ENCODE data around the gene NCOA6.
A peak's percentile ranks its signal among the peaks of the same experiment; 100 is the strongest.

The NCOA6 gene

DNA sequence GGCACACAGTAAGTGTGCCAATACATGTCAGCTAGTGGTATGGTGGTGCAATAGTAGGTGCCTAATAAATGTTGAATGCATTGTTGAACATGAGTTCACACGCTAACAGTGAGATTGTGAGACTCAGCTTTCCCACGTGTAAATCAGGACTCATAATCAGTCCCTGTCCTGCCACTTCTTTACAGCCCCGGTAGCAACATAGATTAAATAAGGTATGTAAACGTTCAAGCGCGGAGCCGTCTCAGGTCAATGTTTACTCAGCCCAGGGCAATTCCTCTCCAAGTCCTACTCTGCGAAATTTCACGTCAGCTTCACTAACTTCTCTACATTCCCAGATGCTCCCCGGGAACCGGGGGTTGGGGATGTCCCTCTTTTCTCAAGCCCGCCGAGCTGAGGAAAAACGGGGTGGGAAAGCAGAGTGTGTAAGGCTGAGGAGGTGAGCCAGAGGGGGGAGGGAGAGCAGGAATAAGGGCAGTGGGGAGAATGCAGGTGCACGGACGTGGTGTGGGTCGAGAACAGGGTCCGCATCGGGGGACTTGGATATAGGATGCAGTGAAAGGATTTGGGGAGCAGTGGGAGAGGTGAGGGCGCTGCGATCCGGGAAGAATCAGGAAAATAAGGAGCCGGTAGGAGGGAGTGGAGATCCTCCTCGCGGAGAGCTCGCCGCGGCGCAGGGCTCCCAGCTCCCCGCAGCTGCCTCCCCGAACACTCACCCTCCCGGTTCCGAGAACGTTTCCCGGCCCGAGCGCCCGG is 121.9 kb downstream of the NCOA6 start:
- no peak for DNase-seq

DNA sequence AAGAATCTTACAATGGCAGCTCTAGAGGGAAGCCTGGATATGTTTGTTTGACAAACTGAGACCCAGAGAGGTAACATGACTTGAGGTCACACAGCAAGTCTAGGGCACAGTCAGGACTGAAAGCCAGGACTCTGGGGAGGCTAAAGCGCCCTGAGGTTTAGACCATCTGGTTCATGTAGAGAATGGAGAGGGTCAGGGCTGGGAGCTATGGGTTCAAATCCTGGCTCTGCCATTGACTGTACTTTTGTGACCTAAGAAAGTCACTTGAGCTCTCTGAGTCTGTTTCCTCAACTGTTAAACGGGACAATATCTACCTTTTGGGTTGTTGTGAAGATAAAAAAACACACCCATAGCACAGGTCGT is 122.4 kb downstream of the NCOA6 start:
- no peak for DNase-seq

DNA sequence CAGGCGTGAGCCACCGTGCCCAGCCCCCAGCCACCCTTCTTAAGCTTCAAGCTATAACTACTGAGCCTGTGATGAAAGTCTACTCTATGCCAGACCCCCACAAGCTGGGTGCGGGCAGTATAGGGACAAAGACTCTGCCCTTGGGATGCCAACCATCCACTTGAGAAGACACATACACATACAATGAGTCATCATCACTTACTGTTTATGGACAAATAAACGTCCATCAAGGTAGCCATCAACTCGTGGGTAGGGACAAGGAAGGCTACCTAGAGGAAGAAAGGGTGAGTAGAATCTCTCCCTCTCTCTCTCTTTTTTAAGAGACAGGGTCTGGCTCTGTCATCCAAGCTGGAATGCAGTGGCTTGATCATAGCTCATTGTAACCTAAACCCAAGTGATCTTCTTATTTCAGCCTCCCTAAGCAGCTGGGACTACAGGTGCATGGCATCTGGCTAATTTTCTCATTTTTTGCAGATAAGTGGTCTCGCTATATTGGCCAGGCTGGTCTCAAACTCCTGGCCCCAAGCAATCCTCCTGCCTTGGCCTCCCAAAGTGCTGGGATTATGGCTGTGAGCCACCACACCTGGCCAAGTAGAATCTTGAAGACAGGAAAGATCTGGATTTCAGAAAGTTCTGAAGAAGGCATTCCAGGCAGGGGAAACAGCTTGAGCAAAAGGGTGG is 123.9 kb downstream of the NCOA6 start:
- DNase-seq: no peak

DNA sequence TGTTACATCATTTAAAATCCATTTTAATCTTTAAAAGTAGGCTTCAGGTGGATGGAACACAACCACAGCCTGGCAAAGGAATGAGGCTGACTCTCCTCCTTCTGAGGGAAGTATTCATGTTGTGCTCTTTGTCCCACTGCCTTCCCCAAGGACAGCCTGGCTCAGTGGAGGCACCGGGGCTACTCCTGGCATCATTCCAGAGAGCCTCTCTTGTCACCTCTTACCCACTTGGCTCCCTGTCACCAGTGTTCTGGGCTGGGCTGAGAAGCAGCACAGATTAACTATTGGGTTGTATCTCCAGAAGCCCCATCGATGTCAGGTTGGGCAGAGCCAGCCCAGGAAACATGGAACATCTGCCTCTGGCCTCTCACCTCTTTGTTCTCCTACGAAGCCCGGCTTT is 132.0 kb downstream of the NCOA6 start:
- DNase-seq: no peak

DNA sequence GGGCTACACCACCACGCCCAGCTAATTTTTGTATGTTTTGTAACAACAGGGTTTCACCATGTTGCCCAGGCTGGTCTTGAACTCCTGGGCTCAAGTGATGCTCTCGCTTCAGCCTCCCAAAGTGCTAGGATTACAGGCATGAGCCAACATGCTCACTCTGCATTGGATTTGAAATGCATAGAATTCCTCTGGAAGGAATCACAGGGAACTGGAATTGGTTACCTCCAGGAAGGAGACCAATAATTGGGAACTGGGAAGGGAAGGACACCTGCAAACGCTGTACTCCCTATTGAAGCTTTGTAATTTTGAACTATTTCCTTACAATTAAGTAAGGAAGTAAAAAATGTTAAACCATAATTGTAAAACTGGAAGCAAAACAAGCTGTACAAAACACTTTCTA is 133.6 kb downstream of the NCOA6 start:
- DNase-seq: no peak

DNA sequence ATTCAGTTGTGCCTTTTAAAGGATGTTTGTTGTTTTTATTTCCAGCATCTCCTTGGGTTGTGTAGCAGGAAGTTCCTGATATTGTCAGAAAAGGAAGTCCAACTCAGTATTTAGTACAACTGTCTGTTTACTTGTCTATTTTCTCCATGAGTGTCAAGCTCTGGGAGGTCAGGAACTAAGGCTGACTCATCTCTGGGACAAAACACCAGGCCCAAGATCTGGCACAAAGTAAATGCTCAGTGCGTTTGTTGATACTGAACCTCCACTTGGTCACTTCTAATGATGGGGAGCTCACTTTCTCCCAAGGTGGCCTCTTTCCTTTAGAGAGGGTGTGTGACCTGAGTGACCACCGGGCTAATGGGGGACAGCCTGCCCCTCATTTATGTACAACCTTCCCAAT is 136.0 kb downstream of the NCOA6 start:
- DNase-seq: no peak

DNA sequence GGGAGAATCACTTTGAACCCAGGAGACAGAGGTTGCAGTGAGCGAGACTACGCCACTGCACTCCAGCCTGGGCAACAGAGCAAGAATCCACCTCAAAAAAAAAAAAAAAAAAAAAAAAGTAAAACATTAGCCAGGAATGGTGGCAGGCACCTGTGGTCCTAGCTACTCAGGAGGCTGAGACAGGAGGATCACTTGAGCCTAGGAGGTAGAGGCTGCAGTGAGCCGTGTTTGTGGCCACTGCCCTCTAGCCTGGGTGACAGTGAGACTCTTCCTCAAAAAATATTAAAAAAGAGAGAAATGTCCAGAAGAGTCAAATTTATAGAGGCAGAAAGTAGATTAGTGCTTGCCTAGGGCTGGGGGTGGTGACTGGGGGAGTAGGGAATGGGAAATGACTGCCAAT is 141.8 kb downstream of the NCOA6 start:
- DNase-seq: no peak

DNA sequence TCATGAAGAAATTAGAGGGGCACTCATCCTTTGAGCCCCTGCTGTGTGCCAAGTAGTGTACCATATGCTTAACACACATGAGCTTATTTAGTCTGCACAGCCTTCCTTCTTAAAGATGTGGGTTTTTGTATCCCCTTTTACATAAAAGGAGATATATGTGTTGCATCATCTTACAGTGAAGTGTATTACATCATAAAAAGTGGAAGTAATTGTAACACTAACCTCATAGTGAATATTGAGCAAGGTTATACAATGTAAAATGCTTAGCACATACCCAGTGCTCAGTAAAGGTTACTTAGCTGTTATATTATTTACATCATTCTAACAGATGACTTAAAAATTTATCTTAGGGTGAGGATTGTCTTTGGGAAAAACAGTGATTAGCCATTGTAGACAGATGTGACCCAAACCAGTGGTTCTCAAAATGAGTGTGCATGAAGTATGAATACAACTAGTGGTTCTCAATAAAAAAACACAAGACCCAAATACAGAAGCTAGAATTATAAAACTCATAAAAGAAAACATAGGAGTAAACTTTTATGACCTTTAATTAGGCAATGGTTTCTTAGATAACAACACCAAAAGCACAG is 144.8 kb downstream of the NCOA6 start:
- DNase-seq: no peak

DNA sequence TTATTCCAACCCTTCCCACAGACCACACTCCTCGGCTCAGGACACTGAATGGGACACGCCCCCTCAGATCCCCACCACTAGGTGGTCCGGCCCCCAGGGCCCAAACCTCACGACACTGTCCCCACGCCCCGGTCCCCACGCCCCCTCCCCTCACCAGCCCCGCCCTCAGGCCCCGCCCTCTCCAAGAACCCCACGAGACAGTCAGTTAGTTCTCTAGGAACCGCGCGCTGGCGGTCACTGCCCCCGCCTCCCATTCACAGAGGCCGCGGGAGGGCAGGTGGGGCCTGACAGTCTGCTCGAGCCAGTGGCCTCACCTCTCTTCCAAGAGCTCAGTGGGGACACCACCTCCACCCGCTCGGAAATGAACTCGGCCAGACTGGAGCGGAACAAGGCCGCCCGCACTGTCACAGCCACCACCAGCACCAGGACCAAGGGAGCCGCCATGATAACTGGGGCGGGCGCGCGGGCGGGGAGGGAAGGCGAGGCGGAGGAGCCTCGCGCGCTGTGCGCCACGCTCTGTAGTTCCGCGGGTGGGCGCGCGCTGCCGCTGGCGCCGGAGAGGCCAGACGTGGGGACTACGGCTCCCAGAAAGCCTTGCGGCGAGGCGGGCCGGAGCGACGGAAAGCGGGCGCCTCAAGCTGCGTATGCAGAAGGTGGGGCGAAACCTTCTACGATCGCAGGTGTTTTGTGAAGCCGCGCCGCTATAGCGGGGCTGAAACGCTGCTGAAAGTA is 148.6 kb downstream of the NCOA6 start, which contains the start of gene PIGU:
PIGU (minus strand) TSS at position 451 of the 732 bp plus-strand sequence; CDS start at position 444, 7 bp downstream.
- peak; percentile 95 to 96 for DNase-seq

DNA sequence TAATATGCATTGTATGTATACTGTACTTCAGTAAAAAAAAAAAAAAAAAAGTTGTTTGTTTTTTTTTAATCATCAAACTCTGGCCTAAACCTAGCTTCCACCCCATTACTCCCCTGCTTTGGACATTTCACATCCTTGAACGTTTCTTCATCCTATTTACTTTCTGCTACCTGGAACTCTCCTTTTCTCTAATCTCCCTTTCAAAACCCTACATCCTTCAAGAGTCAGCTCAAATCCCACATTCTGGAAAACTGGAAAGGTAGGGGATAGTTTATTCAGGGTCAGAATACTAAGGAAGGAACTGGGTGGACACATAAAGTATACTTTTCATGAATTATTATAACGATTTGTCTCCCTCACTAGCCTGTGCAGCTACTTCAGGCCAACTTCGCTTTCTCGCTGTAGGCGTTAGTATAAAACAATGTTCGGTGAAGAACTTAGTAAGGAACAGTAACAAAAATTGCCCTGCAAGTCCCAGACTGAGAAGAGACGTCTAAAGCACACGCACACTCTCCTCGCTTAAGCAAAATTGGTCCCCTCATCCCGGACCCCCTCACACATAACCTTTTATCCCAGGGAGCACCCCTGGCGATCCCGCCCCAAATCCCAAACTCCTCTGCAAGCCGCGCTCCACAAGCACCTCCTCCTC is 149.3 kb downstream of the NCOA6 start:
- DNase-seq: no peak

DNA sequence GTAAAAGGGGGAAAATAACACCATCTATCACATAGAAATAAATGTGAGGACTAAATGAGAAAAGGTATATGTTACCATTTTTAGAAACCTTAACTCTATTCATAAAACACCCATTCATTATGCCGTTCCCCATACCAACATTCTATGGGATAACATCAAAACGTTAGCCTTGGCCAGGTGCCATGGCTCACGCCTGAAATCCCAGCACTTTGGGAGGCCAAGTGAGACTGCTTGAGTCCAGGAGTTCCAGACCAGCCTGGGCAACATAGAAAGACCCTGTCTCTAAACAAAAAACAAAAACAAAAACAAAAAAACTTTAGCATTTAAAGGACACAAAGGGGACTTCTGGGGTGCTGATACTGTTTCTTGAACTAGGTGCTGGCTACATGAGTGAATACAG is 149.9 kb downstream of the NCOA6 start:
- DNase-seq: no peak

DNA sequence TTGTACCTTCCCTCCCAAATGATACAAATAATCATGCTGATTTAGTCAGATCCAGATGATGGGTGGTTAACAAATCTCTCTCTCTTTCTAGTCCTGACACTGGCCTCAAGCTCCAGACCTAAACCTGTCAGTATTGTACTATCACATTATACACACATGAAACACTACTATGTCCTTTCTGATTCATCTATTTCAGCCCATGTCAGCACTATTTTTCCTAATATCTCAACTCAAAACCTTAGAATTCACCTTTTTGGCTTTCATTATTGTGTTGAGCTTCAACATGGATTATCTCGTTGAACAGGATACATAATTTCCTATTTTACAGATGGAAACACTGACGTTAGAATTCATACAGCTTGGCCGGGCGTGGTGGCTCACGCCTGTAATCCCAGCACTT is 152.0 kb downstream of the NCOA6 start:
- no peak for DNase-seq

DNA sequence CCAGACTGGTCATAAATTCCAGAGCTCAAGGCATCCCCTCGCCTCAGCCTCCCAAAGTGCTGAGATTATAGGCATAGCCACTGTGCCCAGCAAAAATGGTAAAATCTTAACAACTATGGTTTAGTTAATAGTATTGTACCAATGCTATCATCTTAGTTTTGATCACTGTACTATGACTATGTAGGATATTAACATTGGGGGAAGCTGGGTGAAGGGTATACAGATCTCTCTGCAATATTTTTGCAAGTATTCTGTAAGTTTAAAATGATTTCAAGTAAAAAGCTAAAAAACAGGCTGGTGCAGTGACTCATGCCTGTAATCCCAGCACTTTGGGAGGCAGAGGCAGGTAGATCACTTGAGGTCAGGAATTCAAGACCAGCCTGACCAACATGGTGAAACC is 156.4 kb downstream of the NCOA6 start:
- no peak for DNase-seq
